ENCODE measurements around the gene SHTN1. TPM values are rescaled to one million over a fixed set of nuclear protein-coding genes. Genes with fewer than 3 reads are reported as not detected.

The SHTN1 gene
- total RNA-seq, 2 donors from 2014 or later = 24.7 to 37.1 TPM

- H3K4me1 ChIP-seq = no peaks in the 10 kb centered on the region
- DNase-seq = no peak
These were observed 169.3 kb downstream of the SHTN1 start for GRCh38 chr10:116835658-116836057.

DNA sequence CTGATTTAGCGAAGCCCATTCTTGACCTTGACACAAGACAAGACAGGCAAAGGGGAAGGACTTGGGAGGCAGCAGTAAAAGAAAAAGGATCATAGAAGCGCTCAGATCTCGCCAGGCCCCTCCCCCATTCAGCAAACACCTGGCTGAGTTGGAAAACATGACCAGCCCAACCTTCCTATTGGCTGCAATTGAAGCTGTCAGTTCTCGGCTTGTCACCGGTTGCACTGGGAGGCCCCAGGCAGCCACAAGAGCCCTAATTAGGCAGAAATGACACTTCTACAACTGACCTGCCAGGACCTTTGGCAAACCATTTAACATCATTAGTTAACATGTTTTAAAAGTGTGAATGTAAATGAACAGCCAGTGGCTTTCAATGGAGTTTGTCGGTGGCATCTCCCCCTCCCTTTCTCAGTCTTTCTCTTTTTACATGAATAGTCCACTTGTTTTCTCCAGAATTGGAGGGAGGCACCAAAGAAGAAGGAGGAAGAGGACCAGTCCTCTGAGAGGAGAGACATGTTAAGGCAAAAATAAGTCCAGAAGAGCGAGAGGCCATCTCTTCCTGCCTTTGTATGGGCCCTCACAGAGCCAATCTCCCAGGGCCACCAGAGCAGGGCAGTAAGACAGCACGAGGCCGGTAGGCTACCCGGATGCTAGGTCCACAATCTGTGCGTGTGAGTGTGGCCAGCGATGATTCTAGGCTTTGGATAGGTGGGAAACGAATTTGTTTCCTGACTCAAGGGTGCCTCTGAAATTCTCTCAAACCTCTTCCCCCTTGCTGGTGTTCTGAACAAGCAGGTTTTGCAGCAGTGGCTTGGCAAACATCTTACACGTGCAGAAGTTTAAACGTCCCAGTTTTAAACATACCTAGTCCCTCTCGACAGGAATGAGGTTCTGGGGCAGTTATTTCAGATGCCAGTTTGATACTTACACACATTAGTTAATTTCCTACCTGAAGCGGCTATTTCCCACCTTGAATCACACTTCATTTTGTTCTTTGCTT lies 170.7 kb downstream of the SHTN1 start:
- ATAC-seq = no peak
- Histone ChIP-seq H3K4me3 (no peak overlapping the region), H3K4me1 (no peaks in the 10 kb centered on the region), H3K9me3 (no peaks in the 10 kb centered on the region), H3K27me3 (no peaks in the 10 kb centered on the region), H3K27ac (no peak overlapping the region), H3K36me3 (replicated peaks in 1 of 2; ENCODE audit: insufficient read depth in 1 of 2, low read depth in 2 of 2) (no peaks in the 10 kb centered on the region)
- WGBS, 2 donors = 82 to 83% methylated on average over 17 of the region's 17 CpGs
- no peak for DNase-seq
- intact Hi-C loops (cut with DNase I) = no loop called here
- TF ChIP-seq CTCF (IDR thresholded peaks at IDR 0.05) = no peak
- no peak for TF ChIP-seq POLR2A (IDR thresholded peaks at IDR 0.05)

More at GRCh38 chr10:116835658-116836057, 169.3 kb downstream of the SHTN1 start:
- Histone ChIP-seq H3K27me3 (no peaks in the 10 kb centered on the region), H3K4me3 (no peak overlapping the region), H3K27ac (no peak overlapping the region), H3K36me3 (replicated peaks in 1 of 2; ENCODE audit: insufficient read depth in 1 of 2, low read depth in 2 of 2) (no peaks in the 10 kb centered on the region), H3K9me3 (no peaks in the 10 kb centered on the region)
- TF ChIP-seq POLR2A (IDR thresholded peaks at IDR 0.05) = no peak
- intact Hi-C loops (cut with DNase I) = no loop called here
- WGBS, 2 donors = 88 to 89% methylated on average over 7 of the region's 7 CpGs
- no peak for ATAC-seq

DNA sequence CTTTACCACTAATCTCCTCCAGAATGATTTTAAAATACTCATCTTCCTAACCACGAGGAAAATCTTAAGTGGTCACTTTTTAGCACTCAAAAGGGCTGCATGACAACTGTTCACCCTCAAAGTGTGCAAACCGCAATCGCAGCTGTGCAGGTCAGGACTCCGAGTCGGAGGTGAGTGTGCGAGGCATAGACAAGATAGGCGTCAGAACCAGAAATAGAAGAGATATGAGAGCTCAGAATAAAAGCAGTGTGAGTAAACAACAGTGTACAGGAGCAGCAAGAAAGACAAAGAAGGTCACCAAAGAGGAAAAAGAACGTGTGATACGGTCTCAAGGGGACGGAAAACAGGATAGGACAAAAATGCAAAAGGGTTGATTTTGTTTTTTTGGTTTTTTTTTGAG lies 173.2 kb downstream of the SHTN1 start:
- intact Hi-C loops (cut with DNase I) = no loop called here
- no peak for DNase-seq
- no peak overlapping the region for H3K4me3 ChIP-seq
- no peaks in the 10 kb centered on the region for H3K9me3 ChIP-seq
- no peak overlapping the region for H3K27ac ChIP-seq
- H3K4me1 ChIP-seq = no peaks in the 10 kb centered on the region
- no peak for ATAC-seq
- WGBS, 2 donors = 79 to 85% methylated on average over 10 of the region's 10 CpGs
- no peaks in the 10 kb centered on the region for H3K36me3 ChIP-seq (replicated peaks in 1 of 2; ENCODE audit: insufficient read depth in 1 of 2, low read depth in 2 of 2)
- no peaks in the 10 kb centered on the region for H3K27me3 ChIP-seq
- TF ChIP-seq CTCF (IDR thresholded peaks at IDR 0.05) = no peak
- TF ChIP-seq POLR2A (IDR thresholded peaks at IDR 0.05) = no peak

Small RNA genes lying within 50 kb of the gene (small RNA-seq; reads per million reads assigned to genes)
- not detected for gene AC012308.1

Other genes with a start within 250 kb of the SHTN1 start
- gene ENO4, start 155.7 kb downstream of the SHTN1 start, total RNA-seq = 1 to 10 TPM in 1 of 2 donors, not detected in 1; 1.0 TPM
- not detected for gene VAX1, start 133.1 kb upstream of the SHTN1 start, total RNA-seq
- not detected for gene KCNK18, start 192.3 kb upstream of the SHTN1 start, total RNA-seq
- 1 to 10 TPM; 1.6 to 2.3 TPM for gene SLC18A2, start 235.9 kb upstream of the SHTN1 start, total RNA-seq